Posterior cingulate gyrus (tissue), 11 donors: ENCODE measurements around the gene NFAT5.
"Not testable (repeated sequence)": the region's sequence is repeated elsewhere in the genome, so short reads cannot be mapped to it uniquely, and the experiment has no call there.

ENCODE experiments used
- DNase-seq, 10 donors: peaks; one replicate each; pipeline versions ENCODE4 v3.0.0 to v3.0.0-alpha.2; 2020 to 2021; ENCODE audit warnings: mixed read lengths in 3 of 10
- intact Hi-C: fragments of 100-400 bp; cut with DNase I; formaldehyde crosslinking; loops from one replicate; pipeline ENCODE4 v1.15.1; 2023

NFAT5 gene

GRCh38 chr16:69554495-69554894 is 11.3 kb upstream of the NFAT5 start:
- intact Hi-C loops: no loop called here
- no peak for DNase-seq

- no peak for DNase-seq
- intact Hi-C loops: no loop called here
These were observed 10.3 kb upstream of the NFAT5 start for GRCh38 chr16:69555437-69555836.

- intact Hi-C loops: no loop called here
- DNase-seq: no peak
These were observed 9.9 kb upstream of the NFAT5 start for GRCh38 chr16:69555867-69556266.

GRCh38 chr16:69559164-69559563 is 6.6 kb upstream of the NFAT5 start:
- DNase-seq: no peak
- intact Hi-C loops: no loop called here

- intact Hi-C loops: loop anchor here (10.0 kb wide), 2 partner anchors 97 to 137 kb away; partner anchors contain the start of gene CYB5B
- DNase-seq: not testable (repeated sequence)
These were observed 4.4 kb upstream of the NFAT5 start for GRCh38 chr16:69561367-69561766.

GRCh38 chr16:69561901-69562300 is 3.9 kb upstream of the NFAT5 start:
- intact Hi-C loops: loop anchor here (10.0 kb wide), 2 partner anchors 97 to 137 kb away; partner anchors contain the start of gene CYB5B
- DNase-seq: no peak

GRCh38 chr16:69562813-69563212 is 3.0 kb upstream of the NFAT5 start:
- intact Hi-C loops: loop anchor here (10.0 kb wide), 2 partner anchors 98 to 138 kb away; partner anchors contain the start of gene CYB5B
- DNase-seq: no peak

GRCh38 chr16:69563605-69564580 is 1.9 kb upstream of the NFAT5 start:
- intact Hi-C loops: loop anchor here (10.0 kb wide), 2 partner anchors 99 to 139 kb away; partner anchors contain the start of gene CYB5B
- no peak for DNase-seq

- intact Hi-C loops: loop anchor here (5.0 to 10.0 kb wide), 3 partner anchors 100 to 168 kb away; partner anchors contain the start of gene CYB5B
These were observed 708 bp upstream of the NFAT5 start for GRCh38 chr16:69564845-69565670.

GRCh38 chr16:69566240-69566980 is 644 bp downstream of the NFAT5 start:
- intact Hi-C loops: loop anchor here (5.0 to 10.0 kb wide), 3 partner anchors 102 to 169 kb away; partner anchors contain the start of gene CYB5B
- DNase-seq: peak; percentile 26 to 90 (median 44)

More at GRCh38 chr16:69564845-69565670, 708 bp upstream of the NFAT5 start:
- DNase-seq: no peak

GRCh38 chr16:69566981-69567680 is 1.4 kb downstream of the NFAT5 start:
- DNase-seq: peak in 1 of 10 donors; percentile 74
- intact Hi-C loops: loop anchor here (5.0 to 10.0 kb wide), 3 partner anchors 102 to 170 kb away; partner anchors contain the start of gene CYB5B

GRCh38 chr16:69568676-69569075 is 2.9 kb downstream of the NFAT5 start:
- intact Hi-C loops: loop anchor here (5.0 to 10.0 kb wide), 3 partner anchors 104 to 171 kb away; partner anchors contain the start of gene CYB5B
- no peak for DNase-seq

GRCh38 chr16:69578771-69579170 is 13.0 kb downstream of the NFAT5 start:
- DNase-seq, intact Hi-C loops: not testable (repeated sequence)

GRCh38 chr16:69579783-69580481 is 14.2 kb downstream of the NFAT5 start:
- intact Hi-C loops: no loop called here
- no peak for DNase-seq

- no peak for DNase-seq
- intact Hi-C loops: no loop called here
These were observed 15.5 kb downstream of the NFAT5 start for GRCh38 chr16:69581297-69581696.

- DNase-seq, intact Hi-C loops: not testable (repeated sequence)
These were observed 18.7 kb downstream of the NFAT5 start for GRCh38 chr16:69584493-69584892.

GRCh38 chr16:69589434-69590269 is 23.9 kb downstream of the NFAT5 start:
- intact Hi-C loops: no loop called here

GRCh38 chr16:69590590-69590989 is 24.8 kb downstream of the NFAT5 start:
- intact Hi-C loops: no loop called here
- no peak for DNase-seq

More at GRCh38 chr16:69589434-69590269, 23.9 kb downstream of the NFAT5 start:
- DNase-seq: no peak
